IMR-90 (cell line): ENCODE data around the gene PBLD. TPM values are rescaled to one million over a fixed set of nuclear protein-coding genes. Genes with fewer than 3 reads are reported as not detected.

Experiments used
- ATAC-seq: fragments of 200-7000 bp; cut with Tn5 transposase; 2 replicates; pipeline ENCODE4 v1.9.1; 2020; ENCODE audit warnings: low read depth, mild to moderate bottlenecking, moderate library complexity
- BruUV-seq: library from RNA; stranded (reverse); fragments of 400-500 nt; replicated peaks from 2 replicates; lab custom pipeline; 2021; lab: Mats Ljungman, UMichigan
- CTCF ChIA-PET: fragments of 300-600 bp; formaldehyde crosslinking; extraction: SDS; loops from one replicate; lab custom pipeline; 2021; ENCODE audit warnings: antibody characterized with exemption; lab: Yijun Ruan, JAX
- POLR2A ChIA-PET: fragments of 300-600 bp; sonication (Branson Sonifier 250); formaldehyde crosslinking; loops from one replicate; lab custom pipeline; 2022; ENCODE audit warnings: antibody characterized with exemption; ENCODE audit not compliant: unreplicated experiment; lab: Charles Lee
- DNase-seq: peaks from one replicate; pipeline ENCODE4 v3.0.0; 2013
- H2AFZ ChIP-seq: replicated peaks from 2 replicates; pipeline ENCODE3; 2013; ENCODE audit warnings: low read length, mild to moderate bottlenecking; ENCODE audit not compliant: poor library complexity
- H2AK5ac ChIP-seq: 2 replicates; pipeline ENCODE4 v1.6.1; 2013; ENCODE audit warnings: low read depth, low read length, inconsistent platforms
- H2AK9ac ChIP-seq: replicated peaks from 2 replicates; pipeline ENCODE3; 2013; ENCODE audit warnings: mild to moderate bottlenecking, low read depth, low read length, moderate library complexity; ENCODE audit not compliant: poor library complexity
- H2BK120ac ChIP-seq: 2 replicates; pipeline ENCODE4 v1.6.1; 2013; ENCODE audit warnings: low read depth, low read length, inconsistent platforms
- H2BK15ac ChIP-seq: 3 replicates; pipeline ENCODE4 v1.6.1; 2013; ENCODE audit warnings: low read depth, low read length, inconsistent platforms
- H2BK20ac ChIP-seq: 2 replicates; pipeline ENCODE4 v1.6.1; 2013; ENCODE audit warnings: low read depth, mild to moderate bottlenecking, inconsistent platforms, low read length, moderate library complexity
- H2BK5ac ChIP-seq: 2 replicates; pipeline ENCODE4 v1.6.1; 2013; ENCODE audit warnings: mild to moderate bottlenecking, low read depth, low read length, inconsistent platforms; ENCODE audit not compliant: poor library complexity, severe bottlenecking
- H3K14ac ChIP-seq: replicated peaks from 2 replicates; pipeline ENCODE4 v1.6.1; 2013; ENCODE audit warnings: low read depth, low read length, inconsistent platforms
- H3K18ac ChIP-seq: 2 replicates; pipeline ENCODE4 v1.6.1; 2013; ENCODE audit warnings: low read depth, low read length, control low read depth
- H3K23ac ChIP-seq: 2 replicates; pipeline ENCODE4 v1.6.1; 2013; ENCODE audit warnings: low read depth, low read length, inconsistent platforms
- H3K27ac ChIP-seq: 2 replicates; pipeline ENCODE4 v1.5.1; 2013; ENCODE audit warnings: mild to moderate bottlenecking, control low read depth, low read length; ENCODE audit not compliant: insufficient read depth
- H3K27me3 ChIP-seq: 2 replicates; pipeline ENCODE4 v1.6.1; 2013; ENCODE audit warnings: low read length; ENCODE audit not compliant: control insufficient read depth, insufficient read depth
- H3K36me3 ChIP-seq: 2 replicates; pipeline ENCODE4 v1.6.1; 2013; ENCODE audit warnings: low read length, mixed read lengths; ENCODE audit not compliant: control insufficient read depth, insufficient read depth
- H3K4ac ChIP-seq: 2 replicates; pipeline ENCODE4 v1.6.1; 2013; ENCODE audit warnings: low read depth, low read length, inconsistent platforms
- H3K4me1 ChIP-seq: 2 replicates; pipeline ENCODE4 v1.6.1; 2013; ENCODE audit warnings: low read length, mixed read lengths; ENCODE audit not compliant: control insufficient read depth, insufficient read depth
- H3K4me2 ChIP-seq: 2 replicates; pipeline ENCODE4 v1.6.1; 2013; ENCODE audit warnings: low read depth, mild to moderate bottlenecking, control low read depth, low read length, moderate library complexity
- H3K4me3 ChIP-seq: 2 replicates; pipeline ENCODE4 v1.5.1; 2013; ENCODE audit warnings: low read depth, mild to moderate bottlenecking, control low read depth, low read length, moderate library complexity; ENCODE audit not compliant: insufficient read depth
- H3K56ac ChIP-seq: 2 replicates; pipeline ENCODE4 v1.6.1; 2013; ENCODE audit warnings: low read length, inconsistent platforms; ENCODE audit not compliant: insufficient read depth; ENCODE audit errors: extremely low read depth
- H3K79me1 ChIP-seq, 2 experiments: 2 replicates each; pipeline ENCODE4 v1.6.1; 2013; ENCODE audit warnings: low read length in 2 of 2, inconsistent platforms in 1 of 2, low read depth in 1 of 2
- H3K9ac ChIP-seq: 2 replicates; pipeline ENCODE4 v1.6.1; 2013; ENCODE audit warnings: low read depth, low read length, control low read depth
- H3K9me1 ChIP-seq: 2 replicates; pipeline ENCODE4 v1.6.1; 2013; ENCODE audit warnings: low read length, inconsistent platforms; ENCODE audit not compliant: insufficient read depth
- H3K9me3 ChIP-seq: 2 replicates; pipeline ENCODE4 v1.6.1; 2013; ENCODE audit warnings: low read length; ENCODE audit not compliant: control insufficient read depth, insufficient read depth
- H4K20me1 ChIP-seq: 2 replicates; pipeline ENCODE4 v1.6.1; 2013; ENCODE audit warnings: low read length, inconsistent platforms; ENCODE audit not compliant: insufficient read depth
- H4K5ac ChIP-seq: 2 replicates; pipeline ENCODE4 v1.6.1; 2013; ENCODE audit warnings: mild to moderate bottlenecking, low read depth, low read length, control low read depth
- H4K8ac ChIP-seq, 2 experiments: 2 replicates each; pipeline ENCODE4 v1.6.1; 2013; ENCODE audit warnings: low read depth in 2 of 2, low read length in 2 of 2, control low read depth in 1 of 2, inconsistent platforms in 1 of 2
- H4K91ac ChIP-seq: 2 replicates; pipeline ENCODE4 v1.6.1; 2013; ENCODE audit warnings: low read depth, low read length, inconsistent platforms; ENCODE audit not compliant: insufficient read depth
- BHLHE40 ChIP-seq: fragments of 150-350 bp; IDR thresholded peaks from 2 replicates; pipeline ENCODE4 v1.6.1; 2016; ENCODE audit warnings: mild to moderate bottlenecking, low read depth, low read length
- CEBPB ChIP-seq: IDR thresholded peaks from 2 replicates; pipeline ENCODE4 v1.6.1; 2012; ENCODE audit warnings: low read depth, low read length, improper control_type of control experiment
- CHD1 ChIP-seq: IDR thresholded peaks from 2 replicates; pipeline ENCODE4 v1.6.1; 2012; ENCODE audit warnings: low read depth, low read length, improper control_type of control experiment
- CTCF ChIP-seq: conservative IDR thresholded peaks from 2 replicates; pipeline ENCODE4 v1.5.1; 2012; ENCODE audit warnings: mild to moderate bottlenecking, low read depth, low read length, improper control_type of control experiment
- ELK1 ChIP-seq: fragments of 150-350 bp; IDR thresholded peaks from 2 replicates; pipeline ENCODE4 v1.6.1; 2016; ENCODE audit warnings: low read depth, mild to moderate bottlenecking, low read length, moderate library complexity, borderline replicate concordance
- FOS ChIP-seq: fragments of 150-350 bp; IDR thresholded peaks from 2 replicates; pipeline ENCODE4 v1.6.1; 2016; ENCODE audit warnings: low read depth, low read length
- MAFK ChIP-seq: IDR thresholded peaks from 2 replicates; pipeline ENCODE4 v1.6.1; 2012; ENCODE audit warnings: low read depth, low read length, improper control_type of control experiment
- POLR2A ChIP-seq: IDR thresholded peaks from 2 replicates; pipeline ENCODE4 v1.6.1; 2012; ENCODE audit warnings: mild to moderate bottlenecking, low read depth, low read length
- RAD21 ChIP-seq: IDR thresholded peaks from 2 replicates; pipeline ENCODE4 v1.6.1; 2012; ENCODE audit warnings: low read length, improper control_type of control experiment
- RCOR1 ChIP-seq: IDR thresholded peaks from 2 replicates; pipeline ENCODE4 v1.6.1; 2012; ENCODE audit warnings: mild to moderate bottlenecking, low read length, improper control_type of control experiment; ENCODE audit not compliant: insufficient replicate concordance
- RFX5 ChIP-seq: IDR thresholded peaks from 2 replicates; pipeline ENCODE4 v1.8.0; 2012; ENCODE audit warnings: low read depth, mild to moderate bottlenecking, low read length, moderate library complexity
- WGBS, 2 experiments: methylation state at CpG; one replicate each; pipeline versions ENCODE4 v1.1.5 to v1.1.7; 2013; ENCODE audit warnings: missing lambda C conversion rate in 2 of 2; ENCODE audit not compliant: insufficient read length in 1 of 2; ENCODE audit errors: extremely low coverage in 2 of 2; 5-methylcytosine and 5-hydroxymethylcytosine counted together
- dilution Hi-C: fragments of 300-500 bp; cut with HindIII; formaldehyde crosslinking; loops from one replicate; pipeline ENCODE4 v1.14.3; 2018; ENCODE audit warnings: low sequenced_read_pairs; ENCODE audit not compliant: unreplicated experiment
- in situ Hi-C: fragments of 300-500 bp; cut with MboI; formaldehyde crosslinking; loops from 3 replicates; pipeline ENCODE4 v1.14.3; 2019; ENCODE audit warnings: low sequenced_read_pairs, inconsistent platforms, mixed read lengths
- intact Hi-C: fragments of 100-400 bp; cut with micrococcal nuclease; formaldehyde crosslinking; loops from 2 replicates; pipeline ENCODE4 v1.10.0; 2022
- polyA plus RNA-seq, 3 experiments: library from polyadenylated mRNA; depleted of rRNA; stranded (reverse); fragments of >200 nt; gene quantifications; 2 replicates each; pipeline ENCODE4 v1.2.3, GENCODE V29; 2012; ENCODE audit warnings: low replicate concordance in 1 of 3
- total RNA-seq: library from RNA; depleted of rRNA; stranded (reverse); fragments of >200 nt; gene quantifications from 2 replicates; pipeline ENCODE4 v1.2.3, GENCODE V29; 2012

PBLD gene
- total and polyA plus RNA-seq, 2 of the 4 experiments (the other 2 are of a cell fraction), result 3.3 to 5.7 TPM

GRCh38 chr10:68251625-68252495 is 80.9 kb downstream of the PBLD start (continued):
- no peak for TF ChIP-seq FOS

GRCh38 chr10:68251151-68251550 is 81.6 kb downstream of the PBLD start:
- BruUV-seq, result no TSS peak
- CTCF ChIA-PET, result interaction anchor here (1.4 kb wide), 1 partner anchor 9 kb away, joined by 3 read pairs; no protein-coding TSS in a partner anchor

More at GRCh38 chr10:68251151-68251550, 81.6 kb downstream of the PBLD start:
- H3K4me3 ChIP-seq, result no peak overlapping the region
- H3K9me1 ChIP-seq, result no peaks in the 10 kb centered on the region
- DNase-seq (no peak), ATAC-seq (no peak)
- dilution Hi-C loops (no loop called here), intact Hi-C loops (no loop called here), in situ Hi-C loops (no loop called here)
- no peak overlapping the region for H2BK20ac ChIP-seq
- H3K9ac ChIP-seq, result no peak overlapping the region
- no peak overlapping the region for H3K4me2 ChIP-seq
- TF ChIP-seq CHD1 (no peak), RAD21 (no peak), POLR2A (no peak), ELK1 (no peak), FOS (no peak), RCOR1 (no peak), BHLHE40 (no peak), RFX5 (no peak), CTCF (no peak), CEBPB (no peak), MAFK (no peak)
- H2AK5ac ChIP-seq, result no peak overlapping the region
- H3K27ac ChIP-seq, result no peak overlapping the region
- H4K91ac ChIP-seq, result no peak overlapping the region
- no peak overlapping the region for H4K8ac ChIP-seq
- WGBS, 2 experiments, result no CpG with 5 or more reads among the region's 7 CpGs
- peaks cover 37% of the 10 kb centered on the region for H3K27me3 ChIP-seq
- H2BK5ac ChIP-seq, result no peak overlapping the region
- POLR2A ChIA-PET, result no interaction called here
- no peak overlapping the region for H3K4ac ChIP-seq
- H3K18ac ChIP-seq, result no peak overlapping the region
- no peaks in the 10 kb centered on the region for H4K20me1 ChIP-seq
- H3K4me1 ChIP-seq, result no peaks in the 10 kb centered on the region; the same call in 1 of the 2 replicates
- no peak overlapping the region for H4K5ac ChIP-seq
- H3K79me1 ChIP-seq, result no peaks in the 10 kb centered on the region
- H2AK9ac ChIP-seq, result no peak overlapping the region
- H3K56ac ChIP-seq, result no peak overlapping the region
- no peaks in the 10 kb centered on the region for H3K9me3 ChIP-seq
- no peak overlapping the region for H2BK15ac ChIP-seq
- H2AFZ ChIP-seq, result no peak overlapping the region
- no peak overlapping the region for H2BK120ac ChIP-seq
- H3K14ac ChIP-seq, result no peak overlapping the region
- H3K23ac ChIP-seq, result no peak overlapping the region
- H3K36me3 ChIP-seq, result no peaks in the 10 kb centered on the region
